Frontal cortex (tissue), 4 donors: ENCODE data around the gene FAM171A1. TPM values are rescaled to one million over a fixed set of nuclear protein-coding genes. Genes with fewer than 3 reads are reported as not detected.
"Not testable (repeated sequence)": the region's sequence is repeated elsewhere in the genome, so short reads cannot be mapped to it uniquely, and the experiment has no call there.

Experiments
- DNase-seq, 2 donors: peaks; one replicate each; pipeline ENCODE4 v3.0.0; 2012; ENCODE audit warnings: low spot score in 2 of 2
- FAIRE-seq: peaks from 2 replicates; lab custom pipeline; 2012; peaks lifted over from hg19 to GRCh38; lab: Jason Lieb, UNC
- total RNA-seq: library from RNA; depleted of rRNA; stranded (reverse); fragments of >200 nt; gene quantifications from one replicate; pipeline ENCODE4 v1.2.3, GENCODE V29; 2014
- donor health status: control.
- donor health status: control.
- donor health status: control.

The FAM171A1 gene
- total RNA-seq, 1 donor from 2014 or later: 23.6 TPM

- no peak for FAIRE-seq
Observed at GRCh38 chr10:15296701-15297100, 74.4 kb downstream of the FAM171A1 start.

GRCh38 chr10:15295537-15296325 lies 75.4 kb downstream of the FAM171A1 start:
- FAIRE-seq (no peak), DNase-seq (no peak)

More at GRCh38 chr10:15296701-15297100, 74.4 kb downstream of the FAM171A1 start:
- no peak for DNase-seq

- no peak for FAIRE-seq
- no peak for DNase-seq
Observed at GRCh38 chr10:15293862-15294842, 76.9 kb downstream of the FAM171A1 start.

GRCh38 chr10:15290671-15291070 lies 80.4 kb downstream of the FAM171A1 start:
- FAIRE-seq (no peak), DNase-seq (no peak)

GRCh38 chr10:15290150-15290549 lies 80.9 kb downstream of the FAM171A1 start:
- FAIRE-seq (no peak), DNase-seq (no peak)

GRCh38 chr10:15280974-15281373 lies 90.1 kb downstream of the FAM171A1 start:
- FAIRE-seq: no peak
- no peak for DNase-seq

- no peak for FAIRE-seq
- DNase-seq: no peak
Observed at GRCh38 chr10:15280462-15280861, 90.6 kb downstream of the FAM171A1 start.

GRCh38 chr10:15279236-15279635 lies 91.9 kb downstream of the FAM171A1 start:
- FAIRE-seq (no peak), DNase-seq (no peak)

GRCh38 chr10:15278786-15279185 lies 92.3 kb downstream of the FAM171A1 start:
- FAIRE-seq (no peak), DNase-seq (no peak)

- DNase-seq, FAIRE-seq: not testable (repeated sequence)
Observed at GRCh38 chr10:15276039-15276438, 95.0 kb downstream of the FAM171A1 start.

- not testable (repeated sequence) for FAIRE-seq, DNase-seq
Observed at GRCh38 chr10:15269838-15270237, 101.3 kb downstream of the FAM171A1 start.

- DNase-seq (no peak), FAIRE-seq (no peak)
Observed at GRCh38 chr10:15267496-15267895, 103.6 kb downstream of the FAM171A1 start.

- DNase-seq (no peak), FAIRE-seq (no peak)
Observed at GRCh38 chr10:15266117-15266516, 105.0 kb downstream of the FAM171A1 start.

GRCh38 chr10:15265558-15265957 lies 105.5 kb downstream of the FAM171A1 start:
- DNase-seq (no peak), FAIRE-seq (no peak)

- DNase-seq: no peak
Observed at GRCh38 chr10:15265056-15265455, 106.0 kb downstream of the FAM171A1 start.

GRCh38 chr10:15263657-15264323 lies 107.3 kb downstream of the FAM171A1 start:
- DNase-seq (no peak), FAIRE-seq (no peak)

More at GRCh38 chr10:15265056-15265455, 106.0 kb downstream of the FAM171A1 start:
- FAIRE-seq: no peak

- FAIRE-seq (no peak), DNase-seq (peak in 1 of 2 donors; percentile 44)
Observed at GRCh38 chr10:15262036-15262713, 108.9 kb downstream of the FAM171A1 start.

- no peak for DNase-seq
- no peak for FAIRE-seq
Observed at GRCh38 chr10:15259136-15259535, 112.0 kb downstream of the FAM171A1 start.

- DNase-seq (no peak), FAIRE-seq (no peak)
Observed at GRCh38 chr10:15258255-15258654, 112.8 kb downstream of the FAM171A1 start.
